GM18505 (cell line): ENCODE results near the gene PSMD13.

Experiments used
- ATAC-seq: cut with Tn5 transposase; IDR thresholded peaks from one replicate; pipeline ENCODE4 v1.9.1; 2021; ENCODE audit not compliant: unreplicated experiment
- POLR2A ChIP-seq: IDR thresholded peaks from 4 replicates; pipeline ENCODE4 v1.6.1; 2011; ENCODE audit warnings: borderline replicate concordance; ENCODE audit not compliant: insufficient read depth, insufficient read length; ENCODE audit errors: extremely low read depth

The PSMD13 gene

GRCh38 chr11:200224-201003, 36.4 kb upstream of the PSMD13 start:
- peak; percentile 5 for TF ChIP-seq POLR2A
- ATAC-seq = no peak

GRCh38 chr11:201966-202365, 34.8 kb upstream of the PSMD13 start:
- no peak for ATAC-seq
- no peak for TF ChIP-seq POLR2A

- TF ChIP-seq POLR2A = no peak
- no peak for ATAC-seq
These were observed 34.3 kb upstream of the PSMD13 start for GRCh38 chr11:202490-202889.

GRCh38 chr11:203056-203944, 33.5 kb upstream of the PSMD13 start:
- no peak for ATAC-seq
- TF ChIP-seq POLR2A = no peak

- ATAC-seq = no peak
- TF ChIP-seq POLR2A = no peak
These were observed 32.7 kb upstream of the PSMD13 start for GRCh38 chr11:203945-204586.

- no peak for TF ChIP-seq POLR2A
- ATAC-seq = no peak
These were observed 32.1 kb upstream of the PSMD13 start for GRCh38 chr11:204587-205109.

- no peak for TF ChIP-seq POLR2A
- no peak for ATAC-seq
These were observed 31.4 kb upstream of the PSMD13 start for GRCh38 chr11:205221-206001.

- no peak for TF ChIP-seq POLR2A
- no peak for ATAC-seq
These were observed 30.8 kb upstream of the PSMD13 start for GRCh38 chr11:206002-206384.

- no peak for ATAC-seq
These were observed 30.1 kb upstream of the PSMD13 start for GRCh38 chr11:206526-207207.

GRCh38 chr11:207208-207862, 29.4 kb upstream of the PSMD13 start, which contains the start of the genes BET1L and RIC8A:
Gene BET1L (minus strand): TSS chr11:207399. CDS start chr11:207321, 78 bp downstream.
Gene RIC8A (plus strand): TSS chr11:207708. CDS start chr11:208855, 1,147 bp downstream.
- TF ChIP-seq POLR2A = peak; percentile 94
- ATAC-seq = peak; percentile 69

More at GRCh38 chr11:206526-207207, 30.1 kb upstream of the PSMD13 start:
- TF ChIP-seq POLR2A = no peak

DNA sequence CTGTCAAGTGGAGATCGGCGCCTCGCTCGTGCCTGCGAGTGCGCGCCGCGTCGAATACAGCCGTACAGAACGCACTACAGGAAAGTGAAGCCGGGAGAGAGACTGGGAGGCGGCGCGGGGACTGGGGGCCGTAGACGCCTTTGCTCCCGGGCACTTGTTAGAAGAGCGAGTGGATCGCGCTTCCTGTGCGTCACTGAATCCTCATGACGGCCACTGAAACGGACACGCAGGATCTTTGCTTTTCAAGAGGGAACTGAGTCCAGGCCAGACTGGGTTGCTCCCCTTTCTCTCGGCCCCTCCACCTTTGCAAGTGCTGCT, 29.0 kb upstream of the PSMD13 start:
- TF ChIP-seq POLR2A = no peak
- ATAC-seq = peak; percentile 20
